Activated naive CD8-positive, alpha-beta T cell (primary cell): ENCODE results near the gene NECTIN1.

Experiments
- H3K27ac Mint-ChIP-seq: one replicate; pipeline ENCODE4 v1.8.0; 2021; ENCODE audit warnings: mixed read lengths
- H3K27me3 Mint-ChIP-seq: one replicate; pipeline ENCODE4 v1.8.0; 2021; ENCODE audit warnings: mixed read lengths
- H3K36me3 Mint-ChIP-seq: one replicate; pipeline ENCODE4 v1.8.0; 2021; ENCODE audit warnings: mixed read lengths
- H3K4me1 Mint-ChIP-seq: one replicate; pipeline ENCODE4 v1.8.0; 2021; ENCODE audit warnings: low read depth, mixed read lengths
- H3K4me3 Mint-ChIP-seq: one replicate; pipeline ENCODE4 v1.8.0; 2021; ENCODE audit warnings: mild to moderate bottlenecking, mixed read lengths
- H3K9me3 Mint-ChIP-seq: one replicate; pipeline ENCODE4 v1.8.0; 2021; ENCODE audit warnings: low read depth, mixed read lengths

Gene NECTIN1

DNA sequence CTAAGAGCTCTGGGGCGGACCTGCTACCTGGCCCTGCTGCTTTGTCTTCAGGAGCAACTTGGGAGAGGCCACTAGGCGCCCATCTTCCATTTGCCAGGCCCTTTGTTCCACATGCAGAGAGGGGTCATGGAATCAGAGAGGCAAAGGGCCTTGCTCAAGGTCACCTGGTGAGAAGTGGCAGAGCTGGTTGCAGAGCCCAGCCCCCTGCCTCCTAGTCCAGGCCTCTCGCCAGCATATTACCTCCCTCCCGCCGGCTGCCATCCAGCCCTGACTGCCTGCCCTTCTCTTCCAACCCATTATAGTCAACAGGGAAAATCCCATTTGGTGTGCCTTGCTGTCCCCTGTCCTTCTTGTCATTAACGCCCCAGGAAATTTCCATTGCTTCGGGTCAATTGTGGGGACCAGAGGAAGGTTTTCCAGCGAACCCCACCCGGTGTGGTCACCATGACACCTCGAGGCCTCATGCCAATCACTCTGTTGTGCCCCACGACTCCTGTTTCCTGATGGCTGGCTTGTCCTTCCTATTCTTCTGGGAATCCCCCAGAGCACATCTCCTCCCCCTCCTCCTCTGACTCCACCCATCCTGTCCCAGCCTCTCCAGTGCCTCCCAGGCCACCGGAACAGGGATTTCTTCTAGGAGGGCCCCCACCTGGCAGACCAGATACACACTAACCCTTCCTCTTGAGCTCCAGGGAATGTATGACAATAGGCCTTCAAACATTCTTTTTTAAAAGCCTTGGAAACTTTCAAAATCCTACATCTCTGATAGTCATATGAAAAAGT is 77.0 kb downstream of the NECTIN1 start:
- Mint-ChIP-seq H3K36me3 (no peaks in the 10 kb centered on the region), H3K4me1 (no peaks in the 10 kb centered on the region), H3K4me3 (no peak overlapping the region), H3K27me3 (peaks cover 4% of the 10 kb centered on the region), H3K9me3 (no peaks in the 10 kb centered on the region), H3K27ac (no peak overlapping the region)

DNA sequence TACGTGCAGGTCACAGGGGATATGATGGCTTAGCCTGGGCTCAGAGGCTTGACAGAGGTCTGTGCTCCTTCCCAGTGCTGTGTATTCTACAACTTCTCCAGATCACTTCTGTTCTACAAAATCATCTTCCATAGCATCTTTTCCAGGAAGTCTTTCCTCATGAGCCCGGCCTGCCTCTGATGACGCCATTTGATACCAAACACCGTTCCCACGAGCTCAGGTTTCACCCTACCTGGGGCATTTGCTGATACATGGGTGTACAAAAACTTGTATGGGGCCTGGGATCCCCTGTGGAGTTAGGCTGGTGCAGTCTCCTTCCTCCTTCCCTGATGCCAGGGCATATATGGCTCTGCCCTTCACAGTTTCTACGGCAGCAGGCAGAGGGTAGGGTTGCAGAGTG is 78.7 kb downstream of the NECTIN1 start:
- H3K36me3 Mint-ChIP-seq = no peaks in the 10 kb centered on the region
- H3K9me3 Mint-ChIP-seq = no peaks in the 10 kb centered on the region
- no peaks in the 10 kb centered on the region for H3K4me1 Mint-ChIP-seq
- peaks cover 2% of the 10 kb centered on the region for H3K27me3 Mint-ChIP-seq
- no peak overlapping the region for H3K27ac Mint-ChIP-seq
- H3K4me3 Mint-ChIP-seq = no peak overlapping the region

DNA sequence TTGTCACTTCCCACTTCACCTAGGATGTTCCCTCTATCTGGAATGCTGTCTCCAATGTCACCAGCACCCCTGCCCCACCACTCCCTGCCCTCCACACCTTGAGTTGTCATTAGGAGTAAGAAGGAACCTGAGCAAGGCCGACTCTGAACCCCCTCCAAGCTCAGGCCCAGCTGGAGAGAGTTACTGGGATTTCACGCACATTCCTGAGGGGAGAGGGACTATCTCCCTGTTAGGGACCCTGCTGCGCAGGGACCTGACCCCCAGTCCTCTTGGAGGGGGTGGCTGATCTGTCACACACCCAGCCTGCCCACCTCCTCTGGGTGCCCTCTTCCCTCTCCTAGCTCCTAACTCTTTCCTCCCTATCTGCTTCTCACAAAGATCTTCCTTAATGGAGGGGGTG is 81.7 kb downstream of the NECTIN1 start:
- H3K4me3 Mint-ChIP-seq = no peak overlapping the region
- peaks cover 4% of the 10 kb centered on the region for H3K27me3 Mint-ChIP-seq
- H3K27ac Mint-ChIP-seq = no peak overlapping the region
- H3K4me1 Mint-ChIP-seq = no peaks in the 10 kb centered on the region
- no peaks in the 10 kb centered on the region for H3K9me3 Mint-ChIP-seq
- no peaks in the 10 kb centered on the region for H3K36me3 Mint-ChIP-seq

DNA sequence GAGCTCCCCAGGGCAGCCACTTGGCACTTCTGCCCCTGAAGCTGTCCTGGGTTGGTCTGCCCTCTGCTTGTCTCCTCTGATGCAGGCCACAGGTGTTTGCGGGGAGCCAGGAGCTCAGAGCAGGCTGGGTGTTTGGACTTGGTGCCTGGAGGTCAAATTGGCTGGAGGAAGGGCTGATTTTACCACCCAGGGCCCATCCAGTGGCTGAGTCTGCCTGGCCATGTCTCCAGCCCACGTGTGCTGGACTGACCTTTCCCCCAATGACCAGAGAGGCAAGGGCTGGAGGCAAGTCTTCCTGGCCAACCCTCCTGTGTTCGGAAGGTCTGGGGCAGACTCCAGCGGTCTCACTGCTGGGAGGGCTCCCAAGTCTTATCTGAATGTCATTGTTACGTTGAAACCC is 84.0 kb downstream of the NECTIN1 start:
- H3K9me3 Mint-ChIP-seq = no peaks in the 10 kb centered on the region
- no peaks in the 10 kb centered on the region for H3K36me3 Mint-ChIP-seq
- no peak overlapping the region for H3K4me3 Mint-ChIP-seq
- H3K27me3 Mint-ChIP-seq = peaks cover 2% of the 10 kb centered on the region
- H3K27ac Mint-ChIP-seq = no peak overlapping the region
- H3K4me1 Mint-ChIP-seq = no peaks in the 10 kb centered on the region

DNA sequence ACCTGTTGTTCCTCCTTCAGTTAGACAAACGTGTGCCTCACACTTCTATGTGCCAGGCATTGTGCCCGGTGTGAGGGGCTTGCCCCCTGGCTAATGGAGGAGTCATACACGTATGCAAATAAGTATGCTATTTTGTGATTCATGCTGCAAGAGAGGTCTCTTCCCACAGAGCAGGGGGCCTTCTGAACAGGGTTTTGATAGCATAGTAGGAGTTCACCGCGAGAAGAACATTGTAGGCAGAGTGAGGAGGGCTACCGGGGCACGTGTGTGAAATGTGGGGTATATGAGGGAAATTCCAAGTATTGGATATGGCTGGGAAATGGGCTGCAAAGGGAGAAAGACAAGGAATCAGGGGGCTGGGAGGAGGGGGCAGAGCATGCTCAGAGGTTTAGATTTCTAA is 84.5 kb downstream of the NECTIN1 start:
- Mint-ChIP-seq H3K27me3 (peaks cover 2% of the 10 kb centered on the region), H3K4me1 (no peaks in the 10 kb centered on the region), H3K36me3 (no peaks in the 10 kb centered on the region), H3K27ac (no peak overlapping the region), H3K9me3 (no peaks in the 10 kb centered on the region), H3K4me3 (no peak overlapping the region)

DNA sequence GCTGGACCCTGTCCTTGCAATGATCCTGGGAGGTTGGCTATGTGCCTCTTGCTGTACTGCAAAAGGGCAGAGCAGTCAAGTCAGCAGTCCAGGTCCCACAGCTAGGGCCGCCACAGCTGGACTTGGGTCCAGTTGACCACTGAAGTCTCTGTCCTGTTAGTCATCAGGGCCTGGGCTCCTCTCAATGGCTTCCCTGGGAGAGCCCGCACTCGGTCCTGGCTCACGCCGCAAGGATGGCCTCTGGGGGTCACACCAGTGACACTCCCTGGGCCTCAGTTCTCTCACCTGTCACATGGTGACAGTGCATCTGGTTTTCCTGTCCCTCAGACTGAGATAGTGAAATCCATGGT is 85.1 kb downstream of the NECTIN1 start:
- Mint-ChIP-seq H3K27ac (no peak overlapping the region), H3K4me1 (no peaks in the 10 kb centered on the region), H3K27me3 (peaks cover 2% of the 10 kb centered on the region), H3K36me3 (no peaks in the 10 kb centered on the region), H3K9me3 (no peaks in the 10 kb centered on the region), H3K4me3 (no peak overlapping the region)

DNA sequence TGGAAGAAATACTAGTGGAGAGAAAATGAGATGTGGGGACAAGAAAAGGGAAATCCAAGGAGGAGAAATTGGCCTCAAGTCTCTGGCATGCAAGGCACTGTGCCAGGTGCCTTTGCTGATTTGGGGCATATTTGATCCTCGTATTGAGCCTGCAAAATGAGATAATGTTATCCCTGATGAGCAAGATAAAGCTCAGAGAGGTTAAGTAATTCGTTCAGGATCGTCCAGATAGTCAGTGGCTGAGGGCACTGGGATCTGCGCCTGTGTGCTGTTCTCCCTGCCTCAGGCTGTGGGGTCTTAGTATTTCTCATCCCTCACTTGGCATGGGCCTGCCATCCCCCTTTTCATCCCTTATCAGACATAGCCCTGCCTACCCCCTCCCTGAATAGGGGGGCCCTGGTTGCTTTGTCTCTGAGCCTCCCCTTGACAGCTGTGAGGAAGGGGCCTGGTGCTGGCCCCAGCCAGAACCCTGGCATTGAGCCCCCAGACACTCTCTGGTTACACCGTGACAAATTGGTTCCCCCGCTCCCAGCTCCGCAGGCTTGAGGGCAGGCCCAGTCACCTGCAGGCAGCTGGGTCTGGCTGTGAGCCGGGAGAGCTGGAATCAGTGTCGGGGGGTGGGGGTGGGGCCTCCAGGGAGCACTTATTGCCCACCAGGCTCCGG is 85.7 kb downstream of the NECTIN1 start:
- Mint-ChIP-seq H3K27me3 (peaks cover 2% of the 10 kb centered on the region), H3K9me3 (no peaks in the 10 kb centered on the region), H3K36me3 (no peaks in the 10 kb centered on the region), H3K4me1 (no peaks in the 10 kb centered on the region), H3K27ac (no peak overlapping the region), H3K4me3 (no peak overlapping the region)

DNA sequence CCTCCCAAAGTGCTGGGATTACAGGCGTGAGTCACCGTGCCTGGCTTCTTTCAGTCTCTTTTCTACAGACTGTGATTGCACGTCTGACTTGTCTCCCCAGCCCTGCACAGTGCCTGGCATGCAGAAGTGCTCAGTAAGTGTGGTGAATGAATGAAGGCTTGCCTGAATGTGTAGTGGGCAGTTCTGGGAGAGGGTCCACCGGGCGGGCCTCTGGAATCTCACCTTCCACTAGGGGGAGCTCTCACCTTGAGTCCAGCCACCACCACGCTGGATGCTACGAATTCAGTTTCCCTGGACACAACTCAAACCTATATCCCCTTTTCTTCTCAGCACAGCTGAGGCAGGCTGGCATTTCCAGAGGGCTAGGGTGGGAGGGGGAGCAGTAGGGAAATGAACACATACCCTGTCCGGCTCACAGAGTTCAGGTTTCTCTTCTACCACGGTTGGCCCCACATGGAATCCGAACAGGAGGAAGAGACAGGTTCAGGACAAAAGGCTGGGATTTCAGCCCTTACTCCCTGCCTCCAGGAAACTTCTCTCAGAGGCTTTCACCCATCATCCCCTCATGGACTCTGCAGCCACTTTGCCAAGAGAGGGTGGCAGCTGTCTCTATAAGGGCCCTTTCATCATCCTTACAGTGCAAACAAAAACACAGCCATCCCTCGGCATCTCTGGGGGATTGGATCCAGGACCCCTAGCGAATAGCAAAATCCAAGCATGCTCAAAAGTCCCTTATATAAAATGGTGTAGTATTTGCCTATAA is 86.8 kb downstream of the NECTIN1 start:
- Mint-ChIP-seq H3K4me3 (no peak overlapping the region), H3K27ac (no peak overlapping the region)

DNA sequence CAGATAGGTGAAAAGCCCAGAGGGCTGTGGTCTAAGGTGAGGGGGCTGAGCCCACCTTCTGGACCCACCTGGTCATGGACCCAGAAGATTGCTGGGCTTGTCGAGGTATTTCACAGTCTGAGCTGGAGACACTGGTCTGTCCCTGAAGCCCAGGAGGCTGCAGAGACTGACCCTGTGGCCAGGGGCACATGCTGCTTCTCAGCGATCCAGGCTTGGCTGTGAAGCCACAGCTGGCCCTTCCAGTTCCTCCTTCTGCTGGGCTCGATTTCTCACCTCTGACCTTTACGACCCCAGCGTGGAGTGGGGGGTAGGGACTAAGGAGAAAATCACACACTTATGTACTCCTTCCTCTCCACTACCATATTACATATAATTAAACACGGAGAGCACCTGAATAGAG is 88.5 kb downstream of the NECTIN1 start:
- Mint-ChIP-seq H3K27ac (no peak overlapping the region), H3K4me1 (no peaks in the 10 kb centered on the region), H3K27me3 (peaks cover 2% of the 10 kb centered on the region), H3K36me3 (no peaks in the 10 kb centered on the region), H3K4me3 (no peak overlapping the region), H3K9me3 (no peaks in the 10 kb centered on the region)

More for the DNA sequence above, 86.8 kb downstream of the NECTIN1 start:
- Mint-ChIP-seq H3K4me1 (no peaks in the 10 kb centered on the region), H3K27me3 (peaks cover 2% of the 10 kb centered on the region), H3K9me3 (no peaks in the 10 kb centered on the region), H3K36me3 (no peaks in the 10 kb centered on the region)

DNA sequence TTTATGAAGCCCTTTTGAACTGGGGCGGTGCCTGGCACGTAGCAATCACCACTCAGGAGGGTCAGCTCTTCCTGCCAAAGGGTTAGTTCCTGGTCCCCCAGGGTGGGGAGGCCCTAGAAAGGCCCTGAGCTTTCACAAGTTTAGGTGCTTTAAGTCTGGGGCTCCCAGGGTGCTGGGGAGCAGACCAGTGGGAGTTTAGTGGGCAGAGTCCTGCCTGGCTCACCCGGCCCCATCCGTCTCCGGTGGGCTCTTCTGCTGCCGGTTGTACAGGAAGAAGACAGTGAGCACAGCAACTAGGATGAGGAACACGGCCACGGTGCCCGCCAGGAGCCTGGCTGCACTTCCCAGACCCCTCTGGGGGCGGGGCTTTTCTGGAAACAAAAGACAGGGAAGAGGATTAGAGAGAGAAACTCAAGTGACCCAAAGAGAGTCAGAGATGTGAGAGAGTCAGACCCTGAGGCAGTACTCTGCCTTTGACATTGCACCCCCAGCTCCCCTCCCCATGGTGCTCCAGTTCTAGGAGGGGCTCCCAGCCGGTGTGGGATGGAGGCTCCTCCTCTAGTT is 89.3 kb downstream of the NECTIN1 start:
- no peak overlapping the region for H3K27ac Mint-ChIP-seq
- no peaks in the 10 kb centered on the region for H3K36me3 Mint-ChIP-seq
- H3K27me3 Mint-ChIP-seq = peaks cover 2% of the 10 kb centered on the region
- H3K4me1 Mint-ChIP-seq = no peaks in the 10 kb centered on the region
- H3K4me3 Mint-ChIP-seq = no peak overlapping the region
- no peaks in the 10 kb centered on the region for H3K9me3 Mint-ChIP-seq

DNA sequence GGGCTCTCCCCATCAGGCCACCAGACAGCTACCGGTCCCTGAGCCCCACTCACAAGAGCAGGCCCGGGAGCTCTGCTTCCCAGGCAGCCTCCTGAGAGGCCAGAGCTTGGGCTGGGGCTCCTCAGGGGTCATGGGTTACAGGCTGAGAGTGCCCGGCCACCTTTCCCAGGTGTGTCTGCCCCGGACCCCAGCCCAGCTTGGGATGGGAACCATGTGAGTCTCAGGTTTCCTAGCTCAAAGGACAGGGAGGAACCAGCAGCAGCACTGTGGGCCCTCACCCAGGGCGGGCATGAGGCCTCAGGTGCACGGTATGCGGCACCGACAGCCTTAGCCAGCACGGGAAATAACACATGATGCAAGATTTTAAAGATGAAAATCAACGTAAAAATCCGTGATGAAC is 90.1 kb downstream of the NECTIN1 start:
- Mint-ChIP-seq H3K27ac (no peak overlapping the region), H3K4me3 (no peak overlapping the region), H3K4me1 (no peaks in the 10 kb centered on the region), H3K27me3 (no peaks in the 10 kb centered on the region), H3K9me3 (no peaks in the 10 kb centered on the region), H3K36me3 (no peaks in the 10 kb centered on the region)

DNA sequence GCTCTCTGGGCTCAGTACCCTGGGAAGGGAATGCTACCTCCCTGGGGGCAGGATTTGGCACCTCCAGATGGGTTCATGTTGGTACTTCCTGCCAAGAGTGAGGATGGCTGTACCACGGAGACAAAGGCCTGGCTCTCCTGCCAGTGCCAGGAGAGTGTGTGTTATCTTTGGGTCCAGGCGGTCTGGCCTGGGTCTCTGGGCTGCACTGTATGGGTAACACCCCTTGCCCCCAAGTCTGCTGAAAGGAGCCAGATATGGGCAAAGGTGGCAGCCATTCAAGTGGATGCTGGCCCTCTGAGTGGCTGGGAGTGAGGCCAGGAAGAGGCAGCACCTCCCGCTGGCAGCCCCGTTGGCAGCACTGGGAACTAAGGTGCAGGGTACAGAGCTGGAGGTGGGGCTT is 91.5 kb downstream of the NECTIN1 start:
- Mint-ChIP-seq H3K4me1 (no peaks in the 10 kb centered on the region), H3K36me3 (no peaks in the 10 kb centered on the region), H3K4me3 (no peak overlapping the region), H3K27ac (no peak overlapping the region), H3K9me3 (no peaks in the 10 kb centered on the region), H3K27me3 (no peaks in the 10 kb centered on the region)

DNA sequence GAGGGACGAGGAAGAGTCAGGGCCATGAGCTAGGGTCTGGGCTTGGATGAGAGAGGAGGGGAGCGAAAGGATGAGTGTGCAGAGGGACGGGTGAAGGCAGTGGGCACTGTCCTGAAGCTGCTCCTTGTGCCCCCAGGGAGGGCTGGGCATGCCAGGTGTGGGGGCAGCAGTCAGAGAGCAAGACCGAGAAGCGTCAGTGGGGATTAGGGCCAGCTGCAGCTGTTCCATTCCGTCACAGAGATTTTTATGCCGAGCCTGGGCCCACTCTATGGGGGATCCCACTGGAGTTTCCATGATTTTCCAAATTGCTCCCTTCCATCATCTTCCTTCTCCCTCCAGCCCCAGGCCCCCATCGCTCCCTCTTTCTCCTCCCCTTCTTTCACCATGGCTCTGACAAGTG is 93.2 kb downstream of the NECTIN1 start:
- H3K9me3 Mint-ChIP-seq = no peaks in the 10 kb centered on the region

DNA sequence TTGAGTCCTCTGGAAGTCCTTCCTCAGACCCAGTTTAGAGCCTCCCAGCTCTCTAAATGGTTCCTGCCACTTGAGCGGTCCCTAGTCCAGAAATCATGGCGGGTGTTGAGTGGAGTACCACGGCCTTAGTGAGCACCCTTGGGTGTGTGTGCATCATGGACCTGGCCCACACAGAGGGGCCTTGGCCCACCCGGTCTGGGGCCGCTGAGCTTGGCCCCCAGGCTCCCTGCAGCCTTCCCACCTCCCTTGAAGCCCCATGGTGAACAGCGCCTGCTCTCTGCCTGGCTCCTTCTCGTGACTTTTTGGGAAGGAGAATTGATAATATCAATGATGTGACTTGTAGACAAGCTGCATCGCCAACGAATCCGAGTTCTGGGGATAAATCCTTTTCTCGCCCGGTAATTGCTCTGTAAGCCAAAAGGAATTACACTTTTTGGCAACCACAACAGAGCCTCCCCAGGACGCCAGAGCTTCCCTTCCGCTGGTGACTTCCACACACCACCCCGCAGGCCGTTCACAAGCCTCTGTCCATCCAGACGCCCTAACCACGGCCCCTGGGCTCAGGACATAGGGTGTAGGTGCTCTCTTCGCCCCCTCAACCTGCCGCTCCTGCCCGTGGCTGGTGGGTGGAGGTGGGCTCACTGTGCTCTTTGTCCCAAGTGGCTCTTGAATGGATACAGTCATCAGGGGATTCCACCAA is 93.8 kb downstream of the NECTIN1 start:
- no peak overlapping the region for H3K27ac Mint-ChIP-seq
- no peaks in the 10 kb centered on the region for H3K36me3 Mint-ChIP-seq
- no peaks in the 10 kb centered on the region for H3K27me3 Mint-ChIP-seq
- no peaks in the 10 kb centered on the region for H3K9me3 Mint-ChIP-seq
- no peaks in the 10 kb centered on the region for H3K4me1 Mint-ChIP-seq
- no peak overlapping the region for H3K4me3 Mint-ChIP-seq

More for the DNA sequence above, 93.2 kb downstream of the NECTIN1 start:
- Mint-ChIP-seq H3K4me3 (no peak overlapping the region), H3K27ac (no peak overlapping the region), H3K36me3 (no peaks in the 10 kb centered on the region), H3K4me1 (no peaks in the 10 kb centered on the region), H3K27me3 (no peaks in the 10 kb centered on the region)

DNA sequence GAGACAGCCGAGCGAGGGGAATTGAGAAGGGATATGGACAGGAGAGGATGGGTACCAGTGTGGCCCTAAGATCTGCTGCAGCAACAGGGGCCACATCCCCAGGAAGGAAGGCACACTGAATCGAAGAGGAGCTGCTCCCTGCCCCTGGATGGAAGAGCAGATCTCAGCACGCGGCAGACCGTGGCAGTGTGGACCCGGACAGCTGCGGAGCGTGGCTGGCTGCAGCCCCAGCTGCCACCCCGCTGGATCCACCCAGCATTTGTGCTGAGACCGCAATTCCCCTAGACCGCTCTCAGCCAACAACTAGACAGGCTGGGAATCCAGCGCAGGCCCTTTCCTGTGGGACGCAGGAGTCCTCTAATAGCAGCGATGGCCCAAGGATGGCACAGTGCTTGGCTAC is 94.7 kb downstream of the NECTIN1 start:
- Mint-ChIP-seq H3K27me3 (no peaks in the 10 kb centered on the region), H3K36me3 (no peaks in the 10 kb centered on the region), H3K4me3 (no peak overlapping the region), H3K27ac (no peak overlapping the region), H3K4me1 (no peaks in the 10 kb centered on the region), H3K9me3 (no peaks in the 10 kb centered on the region)
